GM12878 (cell line): ENCODE measurements around the gene SRSF10. TPM values are rescaled to one million over a fixed set of nuclear protein-coding genes. Genes with fewer than 3 reads are reported as not detected.

Source experiments
- CTCF ChIP-seq, 3 experiments: IDR thresholded peaks in 2 of 3; conservative IDR thresholded peaks in 1 of 3; 2 replicates each; pipeline ENCODE4 v1.5.1; 2011; ENCODE audit warnings: low read depth in 3 of 3, low read length in 3 of 3, mild to moderate bottlenecking in 3 of 3, control low read depth in 2 of 3, moderate library complexity in 2 of 3, inconsistent platforms in 1 of 3, mixed read lengths in 1 of 3; ENCODE audit not compliant: control insufficient read depth in 2 of 3, insufficient read depth in 1 of 3; ENCODE audit errors: extremely low read depth in 1 of 3
- CUX1 ChIP-seq: IDR thresholded peaks from 2 replicates; pipeline ENCODE4 v1.6.1; 2012; ENCODE audit warnings: improper control_type of control experiment, low read depth, low read length; ENCODE audit not compliant: insufficient replicate concordance
- GABPA ChIP-seq: IDR thresholded peaks from 2 replicates; pipeline ENCODE4 v1.6.1; 2014; ENCODE audit warnings: antibody characterized with exemption, low read depth, mild to moderate bottlenecking, inconsistent platforms
- GATAD2B ChIP-seq: fragments of 450-650 bp; conservative IDR thresholded peaks from 2 replicates; pipeline ENCODE4 v1.6.1; 2017; ENCODE audit warnings: low read depth, mild to moderate bottlenecking, moderate library complexity
- IRF3 ChIP-seq: fragments of 450-650 bp; IDR thresholded peaks from 2 replicates; pipeline ENCODE4 v1.6.1; 2014; ENCODE audit warnings: mild to moderate bottlenecking
- MAX ChIP-seq: IDR thresholded peaks from 2 replicates; pipeline ENCODE4 v1.6.1; 2012; ENCODE audit warnings: low read depth, low read length, improper control_type of control experiment
- MEF2A ChIP-seq: IDR thresholded peaks from 2 replicates; pipeline ENCODE4 v1.6.1; 2011; ENCODE audit warnings: low read depth, mild to moderate bottlenecking, low read length, moderate library complexity; ENCODE audit not compliant: insufficient read depth
- POLR2AphosphoS5 ChIP-seq: IDR thresholded peaks from 2 replicates; pipeline ENCODE4 v1.6.1; 2011; ENCODE audit warnings: mild to moderate bottlenecking, low read length, inconsistent platforms
- RAD21 ChIP-seq: IDR thresholded peaks from 2 replicates; pipeline ENCODE4 v1.6.1; 2011; ENCODE audit warnings: mild to moderate bottlenecking, low read depth, low read length, moderate library complexity; ENCODE audit not compliant: insufficient read depth
- RELB ChIP-seq: fragments of 450-650 bp; IDR thresholded peaks from 2 replicates; pipeline ENCODE4 v1.6.1; 2017; ENCODE audit warnings: low read depth, mild to moderate bottlenecking, moderate library complexity
- SMC3 ChIP-seq: IDR thresholded peaks from 2 replicates; pipeline ENCODE4 v1.6.1; 2011; ENCODE audit warnings: low read length, improper control_type of control experiment, borderline replicate concordance
- STAT1 ChIP-seq: fragments of 450-650 bp; conservative IDR thresholded peaks from 2 replicates; pipeline ENCODE4 v1.6.1; 2014; ENCODE audit warnings: antibody characterized with exemption, mild to moderate bottlenecking
- SUPT20H ChIP-seq: IDR thresholded peaks from 2 replicates; pipeline ENCODE4 v1.6.1; 2011; ENCODE audit warnings: low read depth, mild to moderate bottlenecking, low read length, moderate library complexity, borderline replicate concordance; ENCODE audit not compliant: control insufficient read depth
- ZBED1 ChIP-seq: IDR thresholded peaks from 2 replicates; pipeline ENCODE4 v1.6.1; 2016; ENCODE audit warnings: borderline replicate concordance
- ZZZ3 ChIP-seq: IDR thresholded peaks from 2 replicates; pipeline ENCODE4 v1.6.1; 2011; ENCODE audit warnings: low read depth; ENCODE audit not compliant: control insufficient read depth, insufficient read length
- polyA plus RNA-seq, 11 experiments: library from polyadenylated mRNA; depleted of rRNA in 4 of 11; unstranded in 6 of 11; stranded (reverse) in 5 of 11; fragments of >200 nt; fragmentation: Nextera tagmentation in 4 of 11; fragmentation: Illumina TruSeq in 1 of 11; extraction: Ambion mirVana in 4 of 11; extraction: Trizol in 1 of 11; gene quantifications; 1 replicate in 1 of 11; 2 replicates in 10 of 11; pipeline versions ENCODE4 v1.2.1 to v1.2.3, GENCODE V29; 2011 to 2016; ENCODE audit warnings: inconsistent platforms in 2 of 11, missing spikeins in 2 of 11, low read depth in 1 of 11
- total RNA-seq, 4 experiments: library from RNA; depleted of rRNA in 3 of 4; stranded (reverse); fragments of >200 nt in 3 of 4; fragmentation: Illumina TruSeq in 1 of 4; extraction: Trizol in 1 of 4; gene quantifications; 2 replicates each; pipeline versions ENCODE4 v1.2.1 to v1.2.3, GENCODE V29; 2013 to 2021

Gene SRSF10
- total and polyA plus RNA-seq, 10 of the 15 experiments (the other 5 are each of a cell fraction or from before 2014, with no cell fraction given): 157 to 279 (median 222) TPM

- TF ChIP-seq CUX1 (no peak), MAX (peak; percentile 46; the same call in 1 of the 2 replicates), ZBED1 (peak; percentile 67; the same call in 1 of the 2 replicates), IRF3 (no peak), CTCF (IDR thresholded peaks at IDR 0.05 in 2 of 3, conservative IDR thresholded peaks at IDR 0.05 in 1 of 3; ENCODE audit: control insufficient read depth in 2 of 3, extremely low read depth in 1 of 3, insufficient read depth in 1 of 3, low read depth in 3 of 3, low read length in 3 of 3) (peak; percentile 19 to 67 (median 40); a peak in 4 of 6 replicates), SUPT20H (no peak), STAT1 (no peak), RAD21 (peak; percentile 41), RELB (peak; percentile 74), SMC3 (peak; percentile 34; the same call in 1 of the 2 replicates), POLR2AphosphoS5 (peak; percentile 93), ZZZ3 (no peak), GATAD2B (peak; percentile 78), GABPA (peak; percentile 79), MEF2A (peak; percentile 80; the same call in 1 of the 2 replicates)
These were observed 21.2 kb downstream of the SRSF10 start (continued) for GRCh38 chr1:23958810-23959460.
